ENCODE measurements around the gene TSPEAR.

Gene TSPEAR

GRCh38 chr21:44478124-44478800, 233.1 kb downstream of the TSPEAR start:
- in situ Hi-C loops (cut with MboI; ENCODE audit: low sequenced_read_pairs), result no loop called here

DNA sequence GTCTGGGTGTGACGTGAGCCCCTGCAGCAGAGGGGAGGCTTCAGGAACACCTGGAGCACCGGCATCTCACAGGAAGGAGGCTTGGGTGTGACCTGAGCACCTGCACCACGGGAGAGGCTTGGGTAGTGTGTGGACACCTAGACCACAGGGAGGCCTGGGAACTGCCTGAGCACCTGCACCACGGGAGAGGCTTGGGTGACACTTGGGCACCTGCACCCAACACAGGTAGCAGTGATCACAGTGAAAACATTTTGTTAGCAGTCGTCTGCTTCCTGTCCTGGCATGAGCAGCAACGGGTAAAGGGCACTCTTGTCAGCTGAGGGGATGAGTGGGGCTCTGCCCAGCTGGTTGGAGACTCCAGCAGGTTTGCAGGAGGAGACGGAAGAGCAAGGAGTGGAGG, 233.7 kb downstream of the TSPEAR start:
- in situ Hi-C loops (cut with MboI; ENCODE audit: low sequenced_read_pairs), result no loop called here

DNA sequence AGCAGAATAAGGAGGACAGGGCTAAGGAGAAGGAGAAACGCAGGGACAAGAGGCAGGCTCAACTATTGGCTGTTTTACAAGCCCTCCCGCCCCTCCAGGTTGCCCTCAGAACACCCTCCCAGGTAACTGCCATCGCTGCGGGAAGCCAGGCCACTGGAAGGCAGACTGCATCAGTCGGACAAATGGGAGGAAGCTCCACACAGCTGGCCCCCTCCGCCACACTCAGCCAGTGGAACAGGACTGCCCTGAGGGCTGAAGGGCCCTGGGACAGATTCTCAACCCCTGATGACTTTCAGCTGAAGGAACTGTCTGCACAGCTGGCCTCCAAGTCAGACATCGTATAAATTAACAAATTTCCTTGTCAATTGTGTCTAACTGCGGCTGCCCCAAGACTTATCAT, 234.2 kb downstream of the TSPEAR start:
- in situ Hi-C loops (cut with MboI; ENCODE audit: low sequenced_read_pairs), result no loop called here

GRCh38 chr21:44475266-44475845, 236.0 kb downstream of the TSPEAR start:
- in situ Hi-C loops (cut with MboI; ENCODE audit: low sequenced_read_pairs), result no loop called here

DNA sequence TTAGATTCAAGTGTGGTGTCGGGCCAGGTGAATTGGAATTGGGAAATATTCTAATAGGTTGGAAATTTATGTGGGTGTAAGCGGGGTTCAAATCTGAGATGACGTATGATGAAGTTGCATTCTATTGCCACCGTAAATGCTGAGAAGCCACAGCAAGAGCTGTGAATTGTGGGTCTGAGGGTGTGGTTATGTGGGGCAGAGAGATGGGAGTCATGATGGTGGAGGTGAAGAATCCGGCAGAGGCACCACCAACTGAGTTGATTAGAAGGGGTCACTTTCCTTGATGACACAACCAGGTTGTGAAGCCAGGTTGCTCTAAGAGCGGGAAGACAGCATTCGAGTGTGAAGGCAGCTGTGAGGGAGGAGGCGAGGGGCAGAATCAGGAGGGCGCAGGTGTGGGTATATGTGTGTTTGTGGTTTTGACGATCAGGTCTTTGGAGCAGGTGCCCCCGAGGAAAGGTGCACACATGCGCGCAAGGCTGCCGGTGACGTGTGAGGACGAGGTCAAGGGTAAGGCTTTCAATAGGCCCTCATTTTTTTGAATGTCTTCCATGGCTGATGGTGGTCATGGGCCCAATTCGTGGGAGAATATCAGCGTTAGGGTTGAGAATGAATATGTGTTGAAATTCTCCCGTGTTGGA, 237.3 kb downstream of the TSPEAR start:
- in situ Hi-C loops (cut with MboI; ENCODE audit: low sequenced_read_pairs), result no loop called here

GRCh38 chr21:44471996-44472395, 239.4 kb downstream of the TSPEAR start:
- in situ Hi-C loops (cut with MboI; ENCODE audit: low sequenced_read_pairs), result no loop called here

DNA sequence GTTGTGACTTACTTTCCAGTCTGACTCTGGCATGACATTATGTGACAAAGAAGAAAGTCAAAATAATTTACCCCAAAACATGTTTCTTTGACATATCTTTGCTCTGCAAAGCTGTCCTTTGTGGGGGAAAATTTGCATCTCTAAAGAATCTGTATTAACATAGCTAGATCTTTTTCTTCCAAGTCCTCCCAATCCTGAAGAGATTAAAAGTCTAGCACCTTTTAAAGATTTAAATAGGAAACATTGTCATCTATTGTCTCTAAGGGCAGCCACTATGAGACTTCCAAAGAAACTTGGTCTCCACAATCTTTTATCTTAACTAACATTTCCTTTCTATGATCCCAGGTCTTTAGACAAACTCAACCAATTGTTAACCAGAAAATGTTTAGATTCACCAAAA, 240.0 kb downstream of the TSPEAR start:
- in situ Hi-C loops (cut with MboI; ENCODE audit: low sequenced_read_pairs), result no loop called here

DNA sequence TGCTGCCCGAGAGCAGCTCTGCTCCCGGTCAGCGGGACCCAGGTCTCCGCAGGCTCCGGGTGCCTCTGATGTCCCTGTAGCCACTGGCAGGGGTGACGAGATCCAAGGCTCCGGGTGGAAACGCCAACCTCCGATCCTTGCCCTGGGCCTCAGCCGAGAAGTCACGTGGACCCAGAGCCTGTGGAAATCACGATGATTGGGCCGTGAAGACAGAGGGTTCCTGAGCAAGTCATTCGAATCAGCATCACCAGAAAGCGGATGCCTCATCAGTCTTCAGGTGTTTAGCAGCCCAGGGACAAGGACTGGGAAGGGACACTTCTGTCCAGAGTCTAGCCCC, 243.5 kb downstream of the TSPEAR start:
- in situ Hi-C loops (cut with MboI; ENCODE audit: low sequenced_read_pairs), result no loop called here

GRCh38 chr21:44466996-44467858, 244.1 kb downstream of the TSPEAR start:
- in situ Hi-C loops (cut with MboI; ENCODE audit: low sequenced_read_pairs), result no loop called here

DNA sequence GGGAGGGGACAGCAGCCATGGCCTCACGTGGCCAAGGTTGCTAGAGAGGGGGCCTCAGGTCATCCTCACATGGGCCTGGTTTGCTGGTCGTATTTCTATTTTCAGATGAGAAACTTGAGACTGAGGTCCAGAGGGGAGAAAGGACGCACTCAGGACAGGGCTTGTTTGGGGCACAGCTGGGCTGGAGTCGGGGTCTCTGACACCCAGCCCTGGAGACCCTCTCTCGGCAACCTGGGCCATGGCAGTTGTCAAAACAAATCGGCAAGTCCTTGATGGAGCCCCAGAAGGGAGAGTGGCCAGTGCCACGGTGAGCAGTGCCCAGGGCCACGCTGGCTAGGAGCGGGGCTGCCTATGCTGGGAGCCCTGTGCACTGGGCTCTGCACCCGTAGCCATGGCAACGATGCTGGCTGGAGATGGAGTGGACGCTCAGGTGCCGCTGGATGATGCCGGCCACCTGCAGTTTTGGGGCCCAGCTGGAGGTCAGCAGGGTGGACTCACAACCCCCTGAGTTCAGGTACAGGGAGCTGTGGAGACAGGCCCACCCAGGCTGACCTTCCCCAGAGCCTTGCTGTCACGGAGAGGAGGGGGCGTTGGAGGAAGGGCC, 244.9 kb downstream of the TSPEAR start:
- in situ Hi-C loops (cut with MboI; ENCODE audit: low sequenced_read_pairs), result no loop called here

GRCh38 chr21:44464351-44464750, 247.0 kb downstream of the TSPEAR start:
- in situ Hi-C loops (cut with MboI; ENCODE audit: low sequenced_read_pairs), result no loop called here

DNA sequence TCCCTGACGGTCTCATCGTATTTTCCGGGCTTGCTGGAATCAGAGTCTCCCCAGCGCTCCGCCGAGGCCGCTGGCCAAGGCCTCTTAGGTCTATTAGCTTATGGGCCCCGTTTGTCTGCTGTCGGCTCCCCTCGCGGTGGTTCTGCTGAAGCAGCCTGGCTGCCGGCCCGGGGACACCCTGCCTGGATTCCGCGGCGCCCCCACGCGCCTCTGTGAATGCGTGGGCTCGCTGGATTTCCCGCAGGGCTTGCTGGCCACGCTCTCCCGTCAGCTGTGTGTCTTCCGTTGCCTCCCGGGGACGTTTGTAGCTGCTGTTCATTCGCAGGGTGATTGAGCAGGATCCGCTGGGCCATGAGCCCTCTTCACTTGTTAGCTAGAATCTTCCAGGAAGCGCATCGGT, 247.6 kb downstream of the TSPEAR start:
- in situ Hi-C loops (cut with MboI; ENCODE audit: low sequenced_read_pairs), result no loop called here

DNA sequence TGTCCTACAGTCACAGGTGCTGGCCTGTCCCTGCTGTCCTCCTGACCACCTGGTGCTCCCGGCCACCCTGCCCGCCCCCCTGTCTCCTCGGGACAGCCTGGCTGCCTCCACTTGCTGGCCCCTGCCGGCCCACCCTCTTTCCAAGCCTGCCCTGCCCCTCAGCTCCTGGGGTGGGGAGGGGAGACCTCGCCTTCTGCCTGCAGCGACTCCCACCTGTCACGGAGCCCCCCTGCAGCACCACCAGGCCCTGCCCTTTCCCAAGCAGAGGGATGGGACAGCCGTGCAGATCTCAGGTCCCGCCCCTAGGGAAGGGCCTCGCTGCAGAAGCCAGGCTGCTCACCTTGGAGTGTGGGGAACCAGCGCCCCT, 248.6 kb downstream of the TSPEAR start:
- in situ Hi-C loops (cut with MboI; ENCODE audit: low sequenced_read_pairs), result no loop called here

GRCh38 chr21:44462086-44462833, 249.1 kb downstream of the TSPEAR start:
- in situ Hi-C loops (cut with MboI; ENCODE audit: low sequenced_read_pairs), result no loop called here

DNA sequence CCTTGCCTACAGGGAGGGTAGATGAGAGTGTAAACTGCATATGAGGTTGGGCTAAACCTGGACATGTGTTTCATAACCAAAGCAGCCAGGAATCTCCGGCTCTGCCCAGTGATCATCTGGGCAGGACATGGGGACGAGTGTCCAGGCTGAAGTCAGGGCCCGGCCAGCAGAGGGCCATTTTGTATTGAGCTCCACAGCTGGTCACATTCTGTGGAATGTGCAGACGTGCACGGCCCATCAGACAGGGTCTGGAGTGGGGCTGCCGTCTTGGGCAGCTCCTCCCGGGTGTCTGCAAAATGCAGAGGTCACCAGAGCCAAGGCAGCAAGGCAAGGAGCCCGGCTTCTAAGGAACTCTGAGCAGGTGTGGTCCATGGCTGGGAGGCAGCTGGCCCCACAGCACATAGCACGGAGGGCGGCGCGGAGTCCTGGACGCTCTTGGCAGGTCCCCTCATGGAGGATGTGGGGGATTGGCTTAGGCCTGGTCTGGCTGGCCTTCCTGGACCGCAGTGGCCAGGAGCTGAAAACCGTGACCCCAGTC, 249.8 kb downstream of the TSPEAR start:
- in situ Hi-C loops (cut with MboI; ENCODE audit: low sequenced_read_pairs), result no loop called here

GRCh38 chr21:44461005-44461404, 250.4 kb downstream of the TSPEAR start:
- in situ Hi-C loops (cut with MboI; ENCODE audit: low sequenced_read_pairs), result no loop called here

GRCh38 chr21:44460441-44460755, 251.0 kb downstream of the TSPEAR start:
- in situ Hi-C loops (cut with MboI; ENCODE audit: low sequenced_read_pairs), result no loop called here

- in situ Hi-C loops (cut with MboI; ENCODE audit: low sequenced_read_pairs), result no loop called here
Measured at GRCh38 chr21:44459712-44460440, 251.5 kb downstream of the TSPEAR start.

DNA sequence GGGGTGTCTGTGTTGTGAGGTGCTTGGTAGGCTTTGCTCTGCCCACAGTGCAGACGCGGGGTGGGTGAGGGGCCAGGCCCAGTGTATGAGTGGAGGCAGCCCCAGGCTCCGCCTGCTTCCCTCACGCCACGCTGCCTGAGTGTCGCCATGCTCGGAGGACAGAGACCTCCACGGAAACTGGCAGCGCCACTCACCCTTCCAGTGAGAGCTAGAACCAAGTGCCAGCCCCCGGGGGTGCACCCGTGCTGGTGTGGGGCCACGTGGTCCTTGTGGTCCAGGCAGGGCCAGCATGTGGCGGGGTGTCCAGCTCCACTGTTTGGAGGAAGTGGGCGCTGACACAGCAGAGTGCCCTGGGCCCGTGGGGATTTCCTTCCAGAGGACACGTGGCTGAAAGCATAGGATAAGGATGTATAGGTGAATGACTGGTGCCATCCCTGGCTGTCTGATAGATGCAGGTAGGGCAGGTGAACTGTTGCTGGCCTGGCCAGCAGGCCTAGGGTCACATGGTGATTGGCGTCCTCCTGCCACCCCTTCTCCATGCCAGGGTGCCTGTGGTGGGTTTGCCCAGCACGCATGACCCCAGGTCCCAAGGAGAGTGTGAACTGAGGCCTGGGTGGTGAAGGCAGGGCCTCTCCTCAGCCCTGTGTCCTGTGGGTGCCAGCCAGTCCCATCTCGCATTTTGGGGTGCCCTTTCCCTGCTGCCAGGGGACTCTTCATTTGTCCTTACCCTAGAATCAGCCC, 252.2 kb downstream of the TSPEAR start:
- in situ Hi-C loops (cut with MboI; ENCODE audit: low sequenced_read_pairs), result no loop called here

Measured in hTERT RPE-1 (cell line).